ENCODE measurements around the gene EMID1.
"Not testable (repeated sequence)": the region's sequence is repeated elsewhere in the genome, so short reads cannot be mapped to it uniquely, and the experiment has no call there.

The EMID1 gene

DNA sequence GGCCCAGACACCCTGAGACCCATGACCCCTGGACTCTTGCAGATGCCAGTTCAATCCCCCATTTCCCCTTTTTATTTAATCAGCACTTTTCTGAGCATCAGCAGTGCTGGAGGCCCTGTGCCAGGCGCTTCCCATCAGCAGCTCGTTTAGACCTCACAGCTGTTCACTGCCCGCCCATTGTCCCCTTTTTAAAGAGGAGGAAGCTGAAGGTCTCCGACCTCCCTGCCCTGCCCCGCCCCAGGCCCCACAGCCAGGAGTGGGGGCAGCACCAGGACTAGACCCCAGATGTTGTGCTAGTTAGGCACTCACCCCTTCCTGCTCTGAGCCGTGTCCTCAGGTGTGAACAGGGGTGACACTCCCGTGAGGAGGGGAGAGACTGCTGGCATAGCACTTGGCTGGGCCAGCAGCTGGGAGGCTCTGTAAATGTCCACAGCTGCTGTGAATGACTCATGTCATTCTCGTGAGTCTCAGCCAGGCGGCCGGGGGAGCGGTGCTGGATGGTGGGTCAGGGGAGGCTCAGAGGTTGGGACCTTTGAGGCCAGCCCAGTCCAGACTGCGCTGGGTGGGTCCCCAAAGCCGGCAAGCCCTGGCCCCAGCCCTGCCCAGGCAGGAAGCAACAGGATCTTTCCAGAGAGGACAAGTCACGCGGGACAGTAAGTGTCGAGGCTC lies 19.9 kb downstream of the EMID1 start:
- TF ChIP-seq CTCF (IDR thresholded peaks at IDR 0.05; ENCODE audit: low read depth, low read length, missing control alignments), result no peak
- Histone ChIP-seq H3K4me3 (ENCODE audit: low read depth, low read length) (no peak overlapping the region), H3K27ac (no peak overlapping the region), H3K36me3 (replicated peaks) (no peaks in the 10 kb centered on the region), H3K27me3 (replicated peaks) (no peaks in the 10 kb centered on the region)
- in situ Hi-C loops (cut with HindIII; ENCODE audit: low pct_ligation_motif_present, low sequenced_read_pairs), result no loop called here
- DNase-seq, result no peak

DNA sequence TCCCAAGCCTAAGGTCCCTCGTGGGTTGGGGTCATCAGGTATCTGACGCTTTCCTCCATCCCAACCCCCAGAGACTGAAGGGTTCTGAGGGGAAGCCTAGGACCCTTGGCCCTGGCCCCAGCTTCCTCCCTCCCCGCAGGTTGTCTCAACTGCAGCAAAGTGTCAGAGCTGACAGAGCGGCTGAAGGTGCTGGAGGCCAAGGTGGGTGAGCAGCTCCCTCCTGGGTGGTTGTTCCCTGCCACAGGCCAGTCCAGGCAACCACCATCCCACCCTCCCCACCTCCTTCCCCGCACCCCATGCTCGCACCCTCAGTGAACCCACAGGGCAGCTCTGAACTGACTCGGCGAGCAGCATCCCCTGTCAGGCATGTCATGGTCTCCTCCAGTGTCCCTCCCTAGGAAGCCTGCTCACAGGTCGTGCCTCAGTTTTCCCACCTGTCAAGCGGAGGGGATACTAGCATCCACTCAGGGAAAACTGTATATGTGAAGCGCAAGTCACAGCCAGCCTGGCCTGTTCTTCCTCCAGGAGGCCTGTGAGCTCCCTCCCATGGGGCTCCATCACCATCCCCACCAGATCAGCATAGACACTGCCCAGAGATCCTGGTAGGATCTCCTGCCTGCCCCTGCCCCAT lies 20.8 kb downstream of the EMID1 start:
- H3K4me3 ChIP-seq (ENCODE audit: low read depth, low read length), result no peak overlapping the region
- no peak for DNase-seq
- no peaks in the 10 kb centered on the region for H3K27me3 ChIP-seq (replicated peaks)
- no peaks in the 10 kb centered on the region for H3K36me3 ChIP-seq (replicated peaks)
- no peak for TF ChIP-seq CTCF (IDR thresholded peaks at IDR 0.05; ENCODE audit: low read depth, low read length, missing control alignments)
- H3K27ac ChIP-seq, result no peak overlapping the region
- in situ Hi-C loops (cut with HindIII; ENCODE audit: low pct_ligation_motif_present, low sequenced_read_pairs), result no loop called here

GRCh38 chr22:29230972-29231875 lies 25.5 kb downstream of the EMID1 start:
- Histone ChIP-seq H3K4me3 (ENCODE audit: low read depth, low read length) (no peak overlapping the region), H3K27me3 (replicated peaks) (no peaks in the 10 kb centered on the region), H3K27ac (no peak overlapping the region), H3K36me3 (replicated peaks) (no peaks in the 10 kb centered on the region)
- TF ChIP-seq CTCF (IDR thresholded peaks at IDR 0.05; ENCODE audit: low read depth, low read length, missing control alignments), result no peak
- DNase-seq, result no peak
- in situ Hi-C loops (cut with HindIII; ENCODE audit: low pct_ligation_motif_present, low sequenced_read_pairs), result no loop called here

- Histone ChIP-seq H3K36me3 (replicated peaks) (no peaks in the 10 kb centered on the region), H3K4me3 (ENCODE audit: low read depth, low read length) (no peak overlapping the region), H3K27me3 (replicated peaks) (no peaks in the 10 kb centered on the region), H3K27ac (no peak overlapping the region)
- no peak for TF ChIP-seq CTCF (IDR thresholded peaks at IDR 0.05; ENCODE audit: low read depth, low read length, missing control alignments)
- DNase-seq, result no peak
- in situ Hi-C loops (cut with HindIII; ENCODE audit: low pct_ligation_motif_present, low sequenced_read_pairs), result no loop called here
These were observed 26.6 kb downstream of the EMID1 start for GRCh38 chr22:29231971-29232959.

- Histone ChIP-seq H3K27ac (no peak overlapping the region), H3K27me3 (replicated peaks) (no peaks in the 10 kb centered on the region), H3K36me3 (replicated peaks) (no peaks in the 10 kb centered on the region), H3K4me3 (ENCODE audit: low read depth, low read length) (no peak overlapping the region)
- DNase-seq, result no peak
- in situ Hi-C loops (cut with HindIII; ENCODE audit: low pct_ligation_motif_present, low sequenced_read_pairs), result no loop called here
- no peak for TF ChIP-seq CTCF (IDR thresholded peaks at IDR 0.05; ENCODE audit: low read depth, low read length, missing control alignments)
These were observed 27.7 kb downstream of the EMID1 start for GRCh38 chr22:29233277-29233877.

- DNase-seq; H3K27ac ChIP-seq; H3K4me3 ChIP-seq (ENCODE audit: low read depth, low read length); in situ Hi-C loops (cut with HindIII; ENCODE audit: low pct_ligation_motif_present, low sequenced_read_pairs); H3K36me3 ChIP-seq (replicated peaks); H3K27me3 ChIP-seq (replicated peaks): not testable (repeated sequence)
These were observed 34.8 kb downstream of the EMID1 start for GRCh38 chr22:29240481-29240880.

All from brain microvascular endothelial cell (primary cell).